H1 (cell line): ENCODE measurements around the gene BAZ2B. TPM values are rescaled to one million over a fixed set of nuclear protein-coding genes. Genes with fewer than 3 reads are reported as not detected.

Experiments used
- CTCF ChIA-PET: fragments of 300-600 bp; sonication (Branson Sonifier 250); formaldehyde crosslinking; loops from one replicate; lab custom pipeline; 2021; ENCODE audit not compliant: partially characterized antibody; lab: Charles Lee
- POLR2A ChIA-PET: fragments of 300-600 bp; sonication (Branson Sonifier 250); formaldehyde crosslinking; loops from one replicate; lab custom pipeline; 2021; ENCODE audit warnings: inconsistent platforms; ENCODE audit not compliant: partially characterized antibody; lab: Charles Lee
- DNase-seq, 2 experiments: peaks; one replicate each; pipeline versions ENCODE4 v3.0.0 to v3.0.0-alpha.2; 2010 to 2022; ENCODE audit warnings: low spot score in 2 of 2, low read depth in 1 of 2, mixed read lengths in 1 of 2
- FAIRE-seq: peaks from 2 replicates; lab custom pipeline; 2011; peaks lifted over from hg19 to GRCh38; lab: Jason Lieb, UNC
- H2AFZ ChIP-seq: 2 replicates; pipeline ENCODE4 v1.8.1; 2012; ENCODE audit warnings: low read length, inconsistent platforms
- H2AK5ac ChIP-seq: 2 replicates; pipeline ENCODE4 v1.6.1; 2013; ENCODE audit warnings: low read depth, low read length
- H2BK120ac ChIP-seq: replicated peaks from 2 replicates; pipeline ENCODE3; 2013; ENCODE audit warnings: low read depth, low read length, inconsistent platforms
- H2BK12ac ChIP-seq: 2 replicates; pipeline ENCODE4 v1.6.1; 2013; ENCODE audit warnings: low read depth, low read length
- H2BK15ac ChIP-seq: 2 replicates; pipeline ENCODE4 v1.6.1; 2013; ENCODE audit warnings: low read length
- H2BK20ac ChIP-seq: 2 replicates; pipeline ENCODE4 v1.6.1; 2013; ENCODE audit warnings: low read length
- H2BK5ac ChIP-seq: 2 replicates; pipeline ENCODE4 v1.6.1; 2013; ENCODE audit warnings: low read depth, low read length
- H3K14ac ChIP-seq: 2 replicates; pipeline ENCODE4 v1.6.1; 2013; ENCODE audit warnings: inconsistent platforms; ENCODE audit not compliant: insufficient read length
- H3K18ac ChIP-seq: 2 replicates; pipeline ENCODE4 v1.6.1; 2013; ENCODE audit warnings: low read length; ENCODE audit errors: extremely low read depth
- H3K23ac ChIP-seq: 2 replicates; pipeline ENCODE4 v1.6.1; 2013; ENCODE audit warnings: inconsistent platforms; ENCODE audit not compliant: insufficient read length
- H3K23me2 ChIP-seq: 2 replicates; pipeline ENCODE4 v1.6.1; 2013; ENCODE audit warnings: low read depth, low read length
- H3K27ac ChIP-seq: 2 replicates; pipeline ENCODE4 v1.6.1; 2011; ENCODE audit warnings: low read depth, low read length, inconsistent platforms
- H3K27me3 ChIP-seq, 4 experiments: replicated peaks in 1 of 4; 1 replicate in 1 of 4; 2 replicates in 3 of 4; pipeline versions ENCODE4 v1.6.1 to v1.8.1; 2011 to 2013; ENCODE audit warnings: low read length in 3 of 4, mild to moderate bottlenecking in 3 of 4, inconsistent platforms in 2 of 4, mixed read lengths in 2 of 4, moderate library complexity in 1 of 4; ENCODE audit not compliant: control insufficient read depth in 3 of 4, insufficient read depth in 3 of 4; ENCODE audit errors: extremely low read depth in 1 of 4
- H3K36me3 ChIP-seq, 4 experiments: 2 replicates each; pipeline versions ENCODE4 v1.6.1 to v1.8.1; 2011 to 2013; ENCODE audit warnings: mild to moderate bottlenecking in 4 of 4, low read length in 3 of 4, moderate library complexity in 2 of 4, control low read depth in 1 of 4, inconsistent platforms in 1 of 4; ENCODE audit not compliant: insufficient read depth in 4 of 4, control insufficient read depth in 2 of 4
- H3K4ac ChIP-seq: replicated peaks from 2 replicates; pipeline ENCODE3; 2013; ENCODE audit warnings: low read length, low read depth, mixed read lengths, inconsistent platforms; ENCODE audit not compliant: insufficient read length
- H3K4me1 ChIP-seq, 4 experiments: replicated peaks in 1 of 4; 1 replicate in 1 of 4; 2 replicates in 3 of 4; pipeline versions ENCODE4 v1.6.1 to v1.8.1; 2011 to 2013; ENCODE audit warnings: low read length in 3 of 4, inconsistent platforms in 2 of 4, mixed read lengths in 1 of 4; ENCODE audit not compliant: insufficient read depth in 4 of 4, control insufficient read depth in 3 of 4
- H3K4me2 ChIP-seq, 2 experiments: 2 replicates each; pipeline versions ENCODE4 v1.6.1 to v1.8.1; 2011 to 2013; ENCODE audit warnings: low read depth in 2 of 2, low read length in 2 of 2, control low read depth in 1 of 2, inconsistent platforms in 1 of 2, mild to moderate bottlenecking in 1 of 2; ENCODE audit not compliant: insufficient read depth in 1 of 2
- H3K4me3 ChIP-seq, 4 experiments: fragments of 200-600, 300-600 bp in 1 of 4; sonication (generic), shearing (Covaris generic), sonication (Bioruptor Twin) in 1 of 4; 2 replicates each; pipeline versions ENCODE4 v1.5.1 to v1.8.1; 2011 to 2016; ENCODE audit warnings: low read length in 4 of 4, low read depth in 3 of 4, control low read depth in 2 of 4, inconsistent platforms in 2 of 4, mild to moderate bottlenecking in 2 of 4, mixed read lengths in 1 of 4, moderate library complexity in 1 of 4; ENCODE audit not compliant: insufficient read depth in 2 of 4; ENCODE audit errors: extremely low read depth in 1 of 4
- H3K56ac ChIP-seq: replicated peaks from 2 replicates; pipeline ENCODE3; 2013; ENCODE audit warnings: low read depth, mild to moderate bottlenecking, mixed read lengths, low read length, inconsistent platforms; ENCODE audit not compliant: insufficient read length
- H3K79me1 ChIP-seq: 2 replicates; pipeline ENCODE4 v1.6.1; 2013; ENCODE audit warnings: low read depth, low read length, control low read depth
- H3K79me2 ChIP-seq, 2 experiments: 2 replicates each; pipeline versions ENCODE4 v1.6.1 to v1.8.1; 2012 to 2013; ENCODE audit warnings: low read length in 2 of 2, mild to moderate bottlenecking in 2 of 2, inconsistent platforms in 1 of 2; ENCODE audit not compliant: insufficient read depth in 2 of 2, control insufficient read depth in 1 of 2
- H3K9ac ChIP-seq, 4 experiments: replicated peaks in 1 of 4; 1 replicate in 1 of 4; 2 replicates in 3 of 4; pipeline versions ENCODE4 v1.6.1 to v1.8.1; 2011 to 2013; ENCODE audit warnings: low read depth in 3 of 4, low read length in 3 of 4, control low read depth in 2 of 4, mild to moderate bottlenecking in 2 of 4, moderate library complexity in 2 of 4, inconsistent platforms in 1 of 4; ENCODE audit errors: extremely low read depth in 1 of 4
- H3K9me3 ChIP-seq, 2 experiments: 2 replicates each; pipeline versions ENCODE4 v1.6.1 to v1.8.1; 2012 to 2013; ENCODE audit warnings: mild to moderate bottlenecking in 2 of 2, moderate library complexity in 2 of 2, control low read depth in 1 of 2, inconsistent platforms in 1 of 2, low read depth in 1 of 2, low read length in 1 of 2, mixed read lengths in 1 of 2; ENCODE audit not compliant: insufficient read depth in 2 of 2
- H4K20me1 ChIP-seq, 2 experiments: replicated peaks in 1 of 2; 2 replicates each; pipeline versions ENCODE3 to v1.8.1; 2011 to 2013; ENCODE audit warnings: inconsistent platforms in 2 of 2, low read length in 2 of 2, mild to moderate bottlenecking in 1 of 2; ENCODE audit not compliant: insufficient read depth in 2 of 2, control insufficient read depth in 1 of 2
- H4K5ac ChIP-seq: 2 replicates; pipeline ENCODE4 v1.6.1; 2013; ENCODE audit warnings: low read length, low read depth, mixed read lengths, inconsistent platforms; ENCODE audit not compliant: insufficient read length
- H4K8ac ChIP-seq: 2 replicates; pipeline ENCODE4 v1.8.0; 2013; ENCODE audit warnings: mild to moderate bottlenecking, moderate library complexity, low read length, inconsistent platforms; ENCODE audit not compliant: insufficient read depth; ENCODE audit errors: extremely low read depth
- H4K91ac ChIP-seq: replicated peaks from 2 replicates; pipeline ENCODE3; 2013; ENCODE audit warnings: low read length, mixed read lengths, inconsistent platforms; ENCODE audit not compliant: insufficient read length
- TAF1 ChIP-seq: IDR thresholded peaks from 2 replicates; pipeline ENCODE4 v1.6.1; 2011; ENCODE audit warnings: mild to moderate bottlenecking, low read depth, low read length
- TAF7 ChIP-seq: optimal IDR thresholded peaks from 2 replicates; pipeline ENCODE3; 2011; ENCODE audit warnings: low read depth, mild to moderate bottlenecking, inconsistent platforms, low read length, moderate library complexity, borderline replicate concordance
- WGBS, 2 experiments: shearing (Covaris generic) in 1 of 2; methylation state at CpG; one replicate each; pipeline versions ENCODE4 v1.1.6 to v1.1.7; 2013 to 2015; ENCODE audit warnings: low lambda C conversion rate in 2 of 2, mixed read lengths in 2 of 2, inconsistent platforms in 1 of 2, low coverage in 1 of 2, missing lambda C conversion rate in 1 of 2; ENCODE audit not compliant: insufficient replicate concordance in 2 of 2, insufficient coverage in 1 of 2, insufficient read length in 1 of 2; ENCODE audit errors: extremely low coverage in 1 of 2, missing lambda C conversion rate in 1 of 2; 5-methylcytosine and 5-hydroxymethylcytosine counted together
- polyA plus RNA-seq, 7 experiments: library from polyadenylated mRNA; depleted of rRNA in 3 of 7; stranded (reverse) in 5 of 7; unstranded in 2 of 7; fragments of >200 nt in 5 of 7; fragments of 200-250 nt in 2 of 7; gene quantifications; 1 replicate in 5 of 7; 2 replicates in 1 of 7; 4 replicates in 1 of 7; pipeline versions ENCODE4 v1.2.1 to v1.2.3, GENCODE V29; 2011 to 2013; ENCODE audit warnings: missing spikeins in 2 of 7, mixed read lengths in 2 of 7
- total RNA-seq: library from RNA; stranded (reverse); fragmentation: NEBNext Ultra II Directional; extraction: Animal tissue kit (Norgen Biotek cat#: 25700); gene quantifications from 2 replicates; pipeline ENCODE4 v1.2.1, GENCODE V29; 2021
- TF ChIP-seq, protein P1 (sequence below): IDR thresholded peaks from 2 replicates; pipeline ENCODE4 v1.6.1; 2012; ENCODE audit warnings: inconsistent platforms

The BAZ2B gene
- total and polyA plus RNA-seq, 2 of the 8 experiments (the other 6 are each of a cell fraction or from before 2014, with no cell fraction given), result 15.2 to 46.3 TPM

DNA sequence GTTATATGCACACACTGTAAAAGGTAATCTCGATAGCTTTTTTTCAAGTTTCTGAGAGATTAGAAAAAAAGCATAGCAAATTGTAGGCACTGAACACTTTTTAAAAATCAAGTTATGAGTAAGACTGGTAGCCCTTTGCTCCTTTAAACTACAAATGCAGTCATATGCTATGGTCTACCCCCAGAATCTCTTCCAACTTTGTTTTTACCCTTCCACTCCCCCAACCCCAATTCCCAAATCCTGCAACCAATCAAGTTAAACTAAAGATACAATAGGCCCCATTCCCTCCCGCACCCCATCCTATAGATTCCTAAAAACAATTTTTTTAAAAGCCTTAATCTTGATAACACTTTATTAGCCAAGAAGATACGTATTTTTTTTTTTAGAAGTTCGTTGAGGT, 752 bp upstream of the BAZ2B start:
- ChIA-PET POLR2A (interaction anchor here (0.7 to 6.6 kb wide), 5 partner anchors 10 to 97 kb away, joined by 3 to 75 read pairs (median 4); partner anchors contain the start of gene MARCHF7), CTCF (interaction anchor here (1.0 kb wide), 1 partner anchor 95 kb away, joined by 3 read pairs; the partner anchor contains the start of gene MARCHF7)
- Histone ChIP-seq H3K79me2 (peaks cover 6 to 40% of the 10 kb centered on the region in 2 experiments; a peak in 3 of 4 replicates), H3K4ac (no peak overlapping the region), H4K8ac (no peak overlapping the region), H3K79me1 (peaks cover 2% of the 10 kb centered on the region; the same call in 1 of the 2 replicates), H3K18ac (peak overlapping the region; percentile 4; the same call in 1 of the 2 replicates), H3K4me2 (peak overlapping the region; percentile 69 to 75), H2BK20ac (no peak overlapping the region), H3K4me1 (peaks cover 0 to 6% (median 2%) of the 10 kb centered on the region in 4 experiments; a peak in 2 of 7 replicates), H4K20me1 (no peaks in the 10 kb centered on the region), H3K23me2 (no peaks in the 10 kb centered on the region; the same call in 1 of the 2 replicates), H3K27ac (0 out of 2 replicates have a peak overlapping the region, but pooled peaks have one; percentile 95), H2AFZ (no peak overlapping the region), H3K9ac (peak overlapping the region; percentile 48 to 97 (median 80); a peak in 4 of 7 replicates), H2BK5ac (no peak overlapping the region), H3K9me3 (no peaks in the 10 kb centered on the region), H3K14ac (no peak overlapping the region), H2BK120ac (no peak overlapping the region), H4K91ac (no peak overlapping the region), H4K5ac (peak overlapping the region; percentile 97), H3K23ac (no peak overlapping the region), H3K4me3 (peak overlapping the region; percentile 73 to 98 (median 86)), H2BK15ac (no peak overlapping the region), H3K36me3 (no peaks in the 10 kb centered on the region), H3K27me3 (no peaks in the 10 kb centered on the region), H3K56ac (peak overlapping the region; percentile 3), H2BK12ac (no peak overlapping the region), H2AK5ac (no peak overlapping the region)
- TF ChIP-seq, protein P1, sequence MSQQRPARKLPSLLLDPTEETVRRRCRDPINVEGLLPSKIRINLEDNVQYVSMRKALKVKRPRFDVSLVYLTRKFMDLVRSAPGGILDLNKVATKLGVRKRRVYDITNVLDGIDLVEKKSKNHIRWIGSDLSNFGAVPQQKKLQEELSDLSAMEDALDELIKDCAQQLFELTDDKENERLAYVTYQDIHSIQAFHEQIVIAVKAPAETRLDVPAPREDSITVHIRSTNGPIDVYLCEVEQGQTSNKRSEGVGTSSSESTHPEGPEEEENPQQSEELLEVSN, result no peak
- TF ChIP-seq TAF7 (no peak), TAF1 (no peak)
- FAIRE-seq (peak; percentile 70), DNase-seq (no peak)
- 3% methylated on average over 4 of the region's 4 CpGs; no CpG with 5 or more reads in 1 of the 2 experiments for WGBS, 2 experiments
